Spleen (tissue), 11 donors: Measurements from ENCODE around the gene ACER3. TPM values are rescaled to one million over a fixed set of nuclear protein-coding genes. Genes with fewer than 3 reads are reported as not detected.

Experiments
- DNase-seq: peaks from one replicate; pipeline ENCODE4 v3.0.0-alpha.2; 2020
- H3K27ac ChIP-seq, 8 donors: fragments of 200-600 bp; sonication (generic) in 7 of 8; 1 replicate in 4 of 8; 2 replicates in 4 of 8; pipeline versions ENCODE4 v1.5.0 to v1.8.0; 2016 to 2021; ENCODE audit warnings: inconsistent platforms in 4 of 8, mild to moderate bottlenecking in 4 of 8, moderate library complexity in 1 of 8
- H3K27me3 ChIP-seq, 7 donors: fragments of 200-600 bp; sonication (generic) in 6 of 7; replicated peaks in 1 of 7; 1 replicate in 4 of 7; 2 replicates in 3 of 7; pipeline versions ENCODE4 v1.5.0 to v1.8.0; 2016 to 2021; ENCODE audit warnings: inconsistent platforms in 3 of 7, mild to moderate bottlenecking in 1 of 7
- H3K36me3 ChIP-seq, 6 donors: fragments of 200-600 bp; sonication (generic) in 5 of 6; 1 replicate in 4 of 6; 2 replicates in 2 of 6; pipeline versions ENCODE4 v1.5.0 to v1.8.0; 2016 to 2021; ENCODE audit warnings: inconsistent platforms in 2 of 6
- H3K4me1 ChIP-seq, 6 donors: fragments of 200-600 bp; sonication (generic) in 5 of 6; 1 replicate in 3 of 6; 2 replicates in 3 of 6; pipeline versions ENCODE4 v1.5.0 to v1.8.0; 2016 to 2021; ENCODE audit warnings: inconsistent platforms in 3 of 6
- H3K4me3 ChIP-seq, 8 donors: fragments of 200-600 bp; sonication (generic) in 7 of 8; 1 replicate in 4 of 8; 2 replicates in 4 of 8; pipeline versions ENCODE4 v1.5.0 to v1.8.0; 2016 to 2021; ENCODE audit warnings: inconsistent platforms in 4 of 8, mild to moderate bottlenecking in 4 of 8, moderate library complexity in 2 of 8
- H3K9me3 ChIP-seq, 8 donors: fragments of 200-600 bp; sonication (generic) in 7 of 8; 1 replicate in 4 of 8; 2 replicates in 4 of 8; pipeline versions ENCODE4 v1.5.0 to v1.8.0; 2016 to 2021; ENCODE audit warnings: inconsistent platforms in 4 of 8
- POLR2A ChIP-seq, 3 donors: fragments of 450-650 bp; IDR thresholded peaks; one replicate each; pipeline ENCODE4 v1.5.1; 2017; ENCODE audit warnings: antibody characterized with exemption in 3 of 3, mild to moderate bottlenecking in 1 of 3
- POLR2AphosphoS5 ChIP-seq, 3 donors: sonication (generic); formaldehyde crosslinking; IDR thresholded peaks; one replicate each; pipeline ENCODE4 v1.5.1; 2017; ENCODE audit warnings: antibody characterized with exemption in 3 of 3
- WGBS, 5 donors: extraction: QIAGEN DNeasy Blood & Tissue Kit in 3 of 5; methylation state at CpG; one replicate each; pipeline versions ENCODE4 v1.1.5 to v1.1.7; 2013 to 2018; 5-methylcytosine and 5-hydroxymethylcytosine counted together
- intact Hi-C: fragments of 100-400 bp; cut with DNase I; formaldehyde crosslinking; loops from one replicate; pipeline ENCODE4 v1.15.0; 2023; ENCODE audit warnings: low total_unique reads
- polyA plus RNA-seq, 3 donors: library from polyadenylated mRNA; stranded (reverse); fragments of 200-250 nt; gene quantifications; one replicate each; pipeline ENCODE4 v1.2.1, GENCODE V29; 2013
- total RNA-seq, 7 donors: library from RNA; depleted of rRNA in 3 of 7; stranded (reverse); fragments of >200 nt in 3 of 7; fragmentation: NEBNext Ultra II Directional in 4 of 7; extraction: Animal tissue kit (Norgen Biotek cat#: 25700) in 4 of 7; gene quantifications; one replicate each; pipeline versions ENCODE4 v1.1.0 to v1.2.1, GENCODE V29; 2016 to 2021
- TF ChIP-seq, protein P1 (sequence below), 11 experiments: fragments of 200-600 bp in 7 of 11; fragments of 450-650 bp in 4 of 11; sonication (generic) in 4 of 11; IDR thresholded peaks in 8 of 11; conservative IDR thresholded peaks in 3 of 11; 1 replicate in 7 of 11; 2 replicates in 4 of 11; pipeline versions ENCODE4 v1.4.0 to v1.8.0; 2016 to 2021; ENCODE audit warnings: antibody characterized with exemption in 11 of 11, inconsistent platforms in 4 of 11, mild to moderate bottlenecking in 1 of 11
- donor health status: healthy with polysubstance abuse.
- donor health status: DM: no; HTN: no; CAD: no; lungs with moderate emphysema.
- donor health status: DM: no; HTN: no; CAD: no.
- donor health status: Bipolar disorder and iron deficiency.
- donor health status: healthy.
- donor health status: DM: no; HTN: no; CAD: no.
- donor health status: DM: yes; HTN: yes; CAD: no.

ACER3 gene
- total and polyA plus RNA-seq, 10 donors: 2.9 to 52.2 (median 32.1) TPM

DNA sequence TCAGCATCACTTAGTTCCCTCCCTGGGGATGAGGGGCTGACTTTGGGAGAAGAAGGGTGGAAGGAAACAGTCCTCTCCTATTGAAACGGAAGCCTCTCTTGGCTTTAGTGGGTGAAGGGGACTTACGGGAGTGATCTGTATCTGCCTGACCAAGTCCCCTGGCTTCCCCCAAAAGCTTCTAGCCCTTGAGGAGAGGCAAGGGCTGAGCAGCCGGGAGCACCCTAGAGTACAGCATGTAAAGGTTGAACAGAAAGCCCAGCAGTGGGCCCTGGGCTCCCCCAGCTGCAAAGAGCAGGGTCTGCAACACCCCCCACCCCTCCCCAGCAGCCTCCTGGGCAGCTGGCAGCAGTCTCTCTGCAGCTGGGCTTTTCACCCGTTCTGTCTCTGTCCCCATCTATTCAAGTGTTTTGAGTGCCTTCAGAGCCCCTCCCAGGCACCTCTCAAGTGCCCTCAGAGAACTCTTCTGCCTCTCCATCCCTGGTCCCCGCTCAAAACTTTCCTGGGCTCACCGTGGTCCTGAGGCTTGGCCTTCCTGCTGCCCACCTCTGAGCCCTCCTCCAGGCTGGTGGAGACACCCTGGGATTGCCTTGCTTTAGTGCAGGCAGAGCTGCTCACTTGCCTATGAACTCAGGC is 208.7 kb downstream of the ACER3 start:
- peaks cover 22 to 67% (median 52%) of the 10 kb centered on the region in 6 donors for H3K4me1 ChIP-seq
- H3K27me3 ChIP-seq: no peaks in the 10 kb centered on the region
- intact Hi-C loops: no loop called here
- H3K27ac ChIP-seq: no peak overlapping the region
- WGBS, 5 donors: 82 to 89% (median 85%) methylated on average over 6 of the region's 6 CpGs
- no peaks in the 10 kb centered on the region for H3K36me3 ChIP-seq
- H3K9me3 ChIP-seq: no peaks in the 10 kb centered on the region
- no peak for DNase-seq
- TF ChIP-seq POLR2A (IDR thresholded peaks at IDR 0.05) (no peak), POLR2AphosphoS5 (IDR thresholded peaks at IDR 0.05) (no peak)
- TF ChIP-seq, protein P1, sequence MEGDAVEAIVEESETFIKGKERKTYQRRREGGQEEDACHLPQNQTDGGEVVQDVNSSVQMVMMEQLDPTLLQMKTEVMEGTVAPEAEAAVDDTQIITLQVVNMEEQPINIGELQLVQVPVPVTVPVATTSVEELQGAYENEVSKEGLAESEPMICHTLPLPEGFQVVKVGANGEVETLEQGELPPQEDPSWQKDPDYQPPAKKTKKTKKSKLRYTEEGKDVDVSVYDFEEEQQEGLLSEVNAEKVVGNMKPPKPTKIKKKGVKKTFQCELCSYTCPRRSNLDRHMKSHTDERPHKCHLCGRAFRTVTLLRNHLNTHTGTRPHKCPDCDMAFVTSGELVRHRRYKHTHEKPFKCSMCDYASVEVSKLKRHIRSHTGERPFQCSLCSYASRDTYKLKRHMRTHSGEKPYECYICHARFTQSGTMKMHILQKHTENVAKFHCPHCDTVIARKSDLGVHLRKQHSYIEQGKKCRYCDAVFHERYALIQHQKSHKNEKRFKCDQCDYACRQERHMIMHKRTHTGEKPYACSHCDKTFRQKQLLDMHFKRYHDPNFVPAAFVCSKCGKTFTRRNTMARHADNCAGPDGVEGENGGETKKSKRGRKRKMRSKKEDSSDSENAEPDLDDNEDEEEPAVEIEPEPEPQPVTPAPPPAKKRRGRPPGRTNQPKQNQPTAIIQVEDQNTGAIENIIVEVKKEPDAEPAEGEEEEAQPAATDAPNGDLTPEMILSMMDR (IDR thresholded peaks at IDR 0.05 in 8 of 11, conservative IDR thresholded peaks at IDR 0.05 in 3 of 11): no peak
- no peak overlapping the region for H3K4me3 ChIP-seq

DNA sequence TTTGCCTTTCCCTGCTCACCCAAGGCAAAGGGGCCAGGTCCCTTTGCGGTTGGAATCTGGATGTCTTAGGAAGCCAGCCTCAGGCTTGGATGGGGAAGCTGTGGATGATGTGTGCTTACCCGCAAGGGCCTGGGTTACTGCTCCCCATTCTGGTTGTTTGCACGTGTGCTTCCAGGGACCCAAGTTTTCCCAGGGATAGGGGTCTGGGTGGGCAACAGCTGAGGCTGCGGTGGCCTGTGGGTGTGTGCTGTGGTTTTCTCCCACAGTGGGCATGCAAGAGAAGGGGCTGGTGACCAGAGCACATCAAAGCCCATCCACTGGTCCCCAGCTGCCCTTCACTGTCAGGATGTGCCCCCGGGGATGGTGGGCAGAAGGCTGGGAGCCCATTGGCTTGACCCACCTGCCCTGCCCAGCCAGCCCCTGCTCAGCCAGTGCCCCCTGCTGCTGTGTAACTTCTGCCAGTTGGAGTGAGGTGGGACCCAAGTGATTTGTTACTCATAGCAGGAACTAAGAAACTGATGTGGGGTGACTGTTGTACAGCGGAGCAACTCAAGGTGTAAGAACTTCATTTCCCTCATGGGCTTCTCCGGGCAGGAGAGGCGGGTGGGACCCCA is 209.4 kb downstream of the ACER3 start:
- DNase-seq: no peak
- H3K4me3 ChIP-seq: no peak overlapping the region
- H3K9me3 ChIP-seq: no peaks in the 10 kb centered on the region
- WGBS, 5 donors: 90 to 97% (median 94%) methylated on average over 7 to 8 of the region's 8 CpGs
- TF ChIP-seq, protein P1 (IDR thresholded peaks at IDR 0.05 in 8 of 11, conservative IDR thresholded peaks at IDR 0.05 in 3 of 11): no peak
- TF ChIP-seq POLR2AphosphoS5 (IDR thresholded peaks at IDR 0.05) (no peak), POLR2A (IDR thresholded peaks at IDR 0.05) (no peak)
- peaks cover 22 to 73% (median 57%) of the 10 kb centered on the region in 6 donors for H3K4me1 ChIP-seq
- no peaks in the 10 kb centered on the region for H3K36me3 ChIP-seq
- H3K27me3 ChIP-seq: no peaks in the 10 kb centered on the region
- intact Hi-C loops: no loop called here
- H3K27ac ChIP-seq: no peak overlapping the region

DNA sequence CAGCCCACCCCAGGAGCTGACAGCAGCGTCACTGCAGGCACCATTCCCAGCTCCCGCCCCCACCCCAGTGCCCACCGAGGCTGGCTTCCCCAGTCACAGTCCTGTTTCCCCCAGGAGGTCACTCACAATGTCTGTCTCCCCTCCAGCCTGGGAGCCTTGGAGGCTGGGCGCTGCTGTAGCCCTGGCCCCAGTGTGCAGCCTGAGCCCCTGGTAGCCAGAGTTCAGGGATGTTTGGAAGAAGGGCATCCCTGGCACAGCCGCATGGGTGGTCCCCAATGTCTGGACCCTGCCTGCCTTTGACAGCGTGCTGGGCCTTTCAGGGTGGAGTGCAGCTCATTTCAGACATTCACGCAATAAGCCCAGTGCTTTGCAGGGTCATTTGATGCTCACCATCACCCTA is 210.4 kb downstream of the ACER3 start:
- no peak for DNase-seq
- intact Hi-C loops: no loop called here
- no peaks in the 10 kb centered on the region for H3K9me3 ChIP-seq
- TF ChIP-seq POLR2A (IDR thresholded peaks at IDR 0.05): no peak
- TF ChIP-seq, protein P1 (IDR thresholded peaks at IDR 0.05 in 8 of 11, conservative IDR thresholded peaks at IDR 0.05 in 3 of 11): no peak
- TF ChIP-seq POLR2AphosphoS5 (IDR thresholded peaks at IDR 0.05): no peak
- H3K27ac ChIP-seq: no peak overlapping the region
- H3K36me3 ChIP-seq: no peaks in the 10 kb centered on the region
- WGBS, 5 donors: 78 to 88% (median 86%) methylated on average over 6 to 7 of the region's 7 CpGs
- H3K27me3 ChIP-seq: no peaks in the 10 kb centered on the region
- H3K4me3 ChIP-seq: no peak overlapping the region
- H3K4me1 ChIP-seq: peaks cover 22 to 65% (median 52%) of the 10 kb centered on the region in 6 donors
